Measurements from ENCODE around the gene PCBP3.
"Not testable (repeated sequence)": the region's sequence is repeated elsewhere in the genome, so short reads cannot be mapped to it uniquely, and the experiment has no call there.

The PCBP3 gene

DNA sequence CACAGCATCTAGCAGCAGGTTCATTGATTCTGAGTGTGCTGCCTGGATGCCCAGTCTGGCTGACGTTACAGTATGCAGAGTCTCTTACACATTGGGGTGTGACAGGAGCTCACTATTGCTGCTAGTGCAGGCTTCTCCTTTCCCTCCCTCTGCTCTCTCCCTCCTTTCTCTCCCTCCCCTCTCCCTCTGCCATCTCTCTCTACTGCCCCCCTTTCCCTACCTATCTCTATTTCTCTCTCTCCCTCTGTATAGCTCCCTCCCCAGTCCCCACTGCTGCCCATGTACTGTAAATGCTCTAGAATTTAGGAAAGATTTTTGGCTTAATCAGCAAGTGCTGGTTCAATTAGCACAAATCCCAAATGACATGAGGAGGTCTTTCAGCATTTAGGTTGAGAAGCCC is 62.8 kb downstream of the PCBP3 start:
- H3K9me2 ChIP-seq (replicated peaks; ENCODE audit: insufficient read depth, low read length): no peaks in the 10 kb centered on the region
- H4K20me1 ChIP-seq (ENCODE audit: insufficient read depth, low read length): no peaks in the 10 kb centered on the region
- no peak overlapping the region for H3K4me3 ChIP-seq (ENCODE audit: low read length)
- H3K27me3 ChIP-seq (replicated peaks; ENCODE audit: insufficient read depth, low read length): no peaks in the 10 kb centered on the region
- H3K9ac ChIP-seq (ENCODE audit: low read length): no peak overlapping the region
- no peak overlapping the region for H3K4me2 ChIP-seq (ENCODE audit: low read depth, low read length)
- TF ChIP-seq EZH2 (optimal IDR thresholded peaks at IDR 0.05; ENCODE audit: low read depth, low read length) (no peak), EZH2phosphoT487 (IDR thresholded peaks at IDR 0.05; ENCODE audit: low read length) (no peak)
- TF ChIP-seq, protein P1, sequence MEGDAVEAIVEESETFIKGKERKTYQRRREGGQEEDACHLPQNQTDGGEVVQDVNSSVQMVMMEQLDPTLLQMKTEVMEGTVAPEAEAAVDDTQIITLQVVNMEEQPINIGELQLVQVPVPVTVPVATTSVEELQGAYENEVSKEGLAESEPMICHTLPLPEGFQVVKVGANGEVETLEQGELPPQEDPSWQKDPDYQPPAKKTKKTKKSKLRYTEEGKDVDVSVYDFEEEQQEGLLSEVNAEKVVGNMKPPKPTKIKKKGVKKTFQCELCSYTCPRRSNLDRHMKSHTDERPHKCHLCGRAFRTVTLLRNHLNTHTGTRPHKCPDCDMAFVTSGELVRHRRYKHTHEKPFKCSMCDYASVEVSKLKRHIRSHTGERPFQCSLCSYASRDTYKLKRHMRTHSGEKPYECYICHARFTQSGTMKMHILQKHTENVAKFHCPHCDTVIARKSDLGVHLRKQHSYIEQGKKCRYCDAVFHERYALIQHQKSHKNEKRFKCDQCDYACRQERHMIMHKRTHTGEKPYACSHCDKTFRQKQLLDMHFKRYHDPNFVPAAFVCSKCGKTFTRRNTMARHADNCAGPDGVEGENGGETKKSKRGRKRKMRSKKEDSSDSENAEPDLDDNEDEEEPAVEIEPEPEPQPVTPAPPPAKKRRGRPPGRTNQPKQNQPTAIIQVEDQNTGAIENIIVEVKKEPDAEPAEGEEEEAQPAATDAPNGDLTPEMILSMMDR (IDR thresholded peaks at IDR 0.05; ENCODE audit: low read length): no peak
- H3K79me2 ChIP-seq (ENCODE audit: low read length): no peaks in the 10 kb centered on the region
- no peaks in the 10 kb centered on the region for H3K9me3 ChIP-seq (replicated peaks; ENCODE audit: insufficient read depth, low read length)
- no peaks in the 10 kb centered on the region for H3K4me1 ChIP-seq (ENCODE audit: low read length)
- DNase-seq: no peak
- H3F3A ChIP-seq (ENCODE audit: insufficient read depth, low read length): no peaks in the 10 kb centered on the region
- no peak overlapping the region for H3K27ac ChIP-seq (ENCODE audit: low read length)
- no peaks in the 10 kb centered on the region for H3K36me3 ChIP-seq (replicated peaks; ENCODE audit: insufficient read depth, low read length)
- H2AFZ ChIP-seq (ENCODE audit: low read length): no peak overlapping the region

DNA sequence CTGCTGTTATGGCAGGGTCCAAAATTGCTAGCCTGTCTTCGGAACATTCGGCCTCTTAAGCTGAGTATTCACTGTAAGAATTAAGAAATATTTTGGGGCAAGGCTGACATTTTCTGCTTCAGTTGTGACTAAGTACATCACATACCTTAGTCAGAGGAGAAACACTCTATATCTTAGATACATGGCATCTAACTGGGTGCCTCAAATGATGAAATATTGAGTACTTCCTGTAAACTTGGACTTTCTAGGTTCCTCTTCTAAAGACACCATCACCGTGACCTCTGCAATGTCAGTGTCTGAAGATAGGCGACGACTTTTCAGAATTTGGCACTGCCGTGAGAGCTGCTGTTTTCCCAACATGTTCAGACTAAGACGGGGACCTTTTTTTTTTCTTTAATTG is 65.6 kb downstream of the PCBP3 start:
- Histone ChIP-seq H3K27ac (ENCODE audit: low read length) (no peak overlapping the region), H4K20me1 (ENCODE audit: insufficient read depth, low read length) (no peaks in the 10 kb centered on the region), H3K36me3 (replicated peaks; ENCODE audit: insufficient read depth, low read length) (no peaks in the 10 kb centered on the region), H3K4me1 (ENCODE audit: low read length) (no peaks in the 10 kb centered on the region), H3K9me3 (replicated peaks; ENCODE audit: insufficient read depth, low read length) (no peaks in the 10 kb centered on the region), H3K79me2 (ENCODE audit: low read length) (no peaks in the 10 kb centered on the region), H3K27me3 (replicated peaks; ENCODE audit: insufficient read depth, low read length) (no peaks in the 10 kb centered on the region), H3F3A (ENCODE audit: insufficient read depth, low read length) (no peaks in the 10 kb centered on the region), H3K4me3 (ENCODE audit: low read length) (no peak overlapping the region), H3K9me2 (replicated peaks; ENCODE audit: insufficient read depth, low read length) (no peaks in the 10 kb centered on the region), H3K9ac (ENCODE audit: low read length) (no peak overlapping the region), H2AFZ (ENCODE audit: low read length) (no peak overlapping the region), H3K4me2 (ENCODE audit: low read depth, low read length) (no peak overlapping the region)
- TF ChIP-seq, protein P1 (IDR thresholded peaks at IDR 0.05; ENCODE audit: low read length): no peak
- TF ChIP-seq EZH2phosphoT487 (IDR thresholded peaks at IDR 0.05; ENCODE audit: low read length) (no peak), EZH2 (optimal IDR thresholded peaks at IDR 0.05; ENCODE audit: low read depth, low read length) (no peak)
- no peak for DNase-seq

GRCh38 chr21:45709696-45710268 is 66.3 kb downstream of the PCBP3 start:
- H3K4me1 ChIP-seq (ENCODE audit: low read length): no peaks in the 10 kb centered on the region
- H3K79me2 ChIP-seq (ENCODE audit: low read length): no peaks in the 10 kb centered on the region
- H3K9me2 ChIP-seq (replicated peaks; ENCODE audit: insufficient read depth, low read length): no peaks in the 10 kb centered on the region
- no peak for DNase-seq
- no peak overlapping the region for H3K4me2 ChIP-seq (ENCODE audit: low read depth, low read length)
- no peaks in the 10 kb centered on the region for H3F3A ChIP-seq (ENCODE audit: insufficient read depth, low read length)
- H3K27me3 ChIP-seq (replicated peaks; ENCODE audit: insufficient read depth, low read length): no peaks in the 10 kb centered on the region
- TF ChIP-seq, protein P1 (IDR thresholded peaks at IDR 0.05; ENCODE audit: low read length): no peak
- no peaks in the 10 kb centered on the region for H3K9me3 ChIP-seq (replicated peaks; ENCODE audit: insufficient read depth, low read length)
- H3K9ac ChIP-seq (ENCODE audit: low read length): no peak overlapping the region
- no peak overlapping the region for H3K27ac ChIP-seq (ENCODE audit: low read length)
- H3K4me3 ChIP-seq (ENCODE audit: low read length): no peak overlapping the region
- no peaks in the 10 kb centered on the region for H4K20me1 ChIP-seq (ENCODE audit: insufficient read depth, low read length)
- no peaks in the 10 kb centered on the region for H3K36me3 ChIP-seq (replicated peaks; ENCODE audit: insufficient read depth, low read length)
- H2AFZ ChIP-seq (ENCODE audit: low read length): no peak overlapping the region

GRCh38 chr21:45710306-45710705 is 66.8 kb downstream of the PCBP3 start:
- H3K4me2 ChIP-seq (ENCODE audit: low read depth, low read length); H3K4me3 ChIP-seq (ENCODE audit: low read length); H3K9ac ChIP-seq (ENCODE audit: low read length); H3K27me3 ChIP-seq (replicated peaks; ENCODE audit: insufficient read depth, low read length); H3K79me2 ChIP-seq (ENCODE audit: low read length); H2AFZ ChIP-seq (ENCODE audit: low read length); DNase-seq; H3K9me2 ChIP-seq (replicated peaks; ENCODE audit: insufficient read depth, low read length); H4K20me1 ChIP-seq (ENCODE audit: insufficient read depth, low read length); H3K36me3 ChIP-seq (replicated peaks; ENCODE audit: insufficient read depth, low read length); H3F3A ChIP-seq (ENCODE audit: insufficient read depth, low read length); H3K4me1 ChIP-seq (ENCODE audit: low read length); H3K27ac ChIP-seq (ENCODE audit: low read length); H3K9me3 ChIP-seq (replicated peaks; ENCODE audit: insufficient read depth, low read length): not testable (repeated sequence)

All from MM.1S (cell line).